IMR-90 (cell line): ENCODE data around the gene ATRN. TPM values are rescaled to one million over a fixed set of nuclear protein-coding genes. Genes with fewer than 3 reads are reported as not detected.

Experiments
- ATAC-seq: fragments of 200-7000 bp; cut with Tn5 transposase; 2 replicates; pipeline ENCODE4 v1.9.1; 2020; ENCODE audit warnings: low read depth, mild to moderate bottlenecking, moderate library complexity
- BruUV-seq: library from RNA; stranded (reverse); fragments of 400-500 nt; replicated peaks from 2 replicates; lab custom pipeline; 2021; lab: Mats Ljungman, UMichigan
- CTCF ChIA-PET: fragments of 300-600 bp; formaldehyde crosslinking; extraction: SDS; loops from one replicate; lab custom pipeline; 2021; ENCODE audit warnings: antibody characterized with exemption; lab: Yijun Ruan, JAX
- POLR2A ChIA-PET: fragments of 300-600 bp; sonication (Branson Sonifier 250); formaldehyde crosslinking; loops from one replicate; lab custom pipeline; 2022; ENCODE audit warnings: antibody characterized with exemption; ENCODE audit not compliant: unreplicated experiment; lab: Charles Lee
- DNase-seq: peaks from one replicate; pipeline ENCODE4 v3.0.0; 2013
- H2AFZ ChIP-seq: replicated peaks from 2 replicates; pipeline ENCODE3; 2013; ENCODE audit warnings: low read length, mild to moderate bottlenecking; ENCODE audit not compliant: poor library complexity
- H2AK5ac ChIP-seq: 2 replicates; pipeline ENCODE4 v1.6.1; 2013; ENCODE audit warnings: low read depth, low read length, inconsistent platforms
- H2AK9ac ChIP-seq: replicated peaks from 2 replicates; pipeline ENCODE3; 2013; ENCODE audit warnings: mild to moderate bottlenecking, low read depth, low read length, moderate library complexity; ENCODE audit not compliant: poor library complexity
- H2BK120ac ChIP-seq: 2 replicates; pipeline ENCODE4 v1.6.1; 2013; ENCODE audit warnings: low read depth, low read length, inconsistent platforms
- H2BK15ac ChIP-seq: 3 replicates; pipeline ENCODE4 v1.6.1; 2013; ENCODE audit warnings: low read depth, low read length, inconsistent platforms
- H2BK20ac ChIP-seq: 2 replicates; pipeline ENCODE4 v1.6.1; 2013; ENCODE audit warnings: low read depth, mild to moderate bottlenecking, inconsistent platforms, low read length, moderate library complexity
- H2BK5ac ChIP-seq: 2 replicates; pipeline ENCODE4 v1.6.1; 2013; ENCODE audit warnings: mild to moderate bottlenecking, low read depth, low read length, inconsistent platforms; ENCODE audit not compliant: poor library complexity, severe bottlenecking
- H3K14ac ChIP-seq: replicated peaks from 2 replicates; pipeline ENCODE4 v1.6.1; 2013; ENCODE audit warnings: low read depth, low read length, inconsistent platforms
- H3K18ac ChIP-seq: 2 replicates; pipeline ENCODE4 v1.6.1; 2013; ENCODE audit warnings: low read depth, low read length, control low read depth
- H3K23ac ChIP-seq: 2 replicates; pipeline ENCODE4 v1.6.1; 2013; ENCODE audit warnings: low read depth, low read length, inconsistent platforms
- H3K27ac ChIP-seq: 2 replicates; pipeline ENCODE4 v1.5.1; 2013; ENCODE audit warnings: mild to moderate bottlenecking, control low read depth, low read length; ENCODE audit not compliant: insufficient read depth
- H3K27me3 ChIP-seq: 2 replicates; pipeline ENCODE4 v1.6.1; 2013; ENCODE audit warnings: low read length; ENCODE audit not compliant: control insufficient read depth, insufficient read depth
- H3K36me3 ChIP-seq: 2 replicates; pipeline ENCODE4 v1.6.1; 2013; ENCODE audit warnings: low read length, mixed read lengths; ENCODE audit not compliant: control insufficient read depth, insufficient read depth
- H3K4ac ChIP-seq: 2 replicates; pipeline ENCODE4 v1.6.1; 2013; ENCODE audit warnings: low read depth, low read length, inconsistent platforms
- H3K4me1 ChIP-seq: 2 replicates; pipeline ENCODE4 v1.6.1; 2013; ENCODE audit warnings: low read length, mixed read lengths; ENCODE audit not compliant: control insufficient read depth, insufficient read depth
- H3K4me2 ChIP-seq: 2 replicates; pipeline ENCODE4 v1.6.1; 2013; ENCODE audit warnings: low read depth, mild to moderate bottlenecking, control low read depth, low read length, moderate library complexity
- H3K4me3 ChIP-seq: 2 replicates; pipeline ENCODE4 v1.5.1; 2013; ENCODE audit warnings: low read depth, mild to moderate bottlenecking, control low read depth, low read length, moderate library complexity; ENCODE audit not compliant: insufficient read depth
- H3K56ac ChIP-seq: 2 replicates; pipeline ENCODE4 v1.6.1; 2013; ENCODE audit warnings: low read length, inconsistent platforms; ENCODE audit not compliant: insufficient read depth; ENCODE audit errors: extremely low read depth
- H3K79me1 ChIP-seq, 2 experiments: 2 replicates each; pipeline ENCODE4 v1.6.1; 2013; ENCODE audit warnings: low read length in 2 of 2, inconsistent platforms in 1 of 2, low read depth in 1 of 2
- H3K9ac ChIP-seq: 2 replicates; pipeline ENCODE4 v1.6.1; 2013; ENCODE audit warnings: low read depth, low read length, control low read depth
- H3K9me1 ChIP-seq: 2 replicates; pipeline ENCODE4 v1.6.1; 2013; ENCODE audit warnings: low read length, inconsistent platforms; ENCODE audit not compliant: insufficient read depth
- H3K9me3 ChIP-seq: 2 replicates; pipeline ENCODE4 v1.6.1; 2013; ENCODE audit warnings: low read length; ENCODE audit not compliant: control insufficient read depth, insufficient read depth
- H4K20me1 ChIP-seq: 2 replicates; pipeline ENCODE4 v1.6.1; 2013; ENCODE audit warnings: low read length, inconsistent platforms; ENCODE audit not compliant: insufficient read depth
- H4K5ac ChIP-seq: 2 replicates; pipeline ENCODE4 v1.6.1; 2013; ENCODE audit warnings: mild to moderate bottlenecking, low read depth, low read length, control low read depth
- H4K8ac ChIP-seq, 2 experiments: 2 replicates each; pipeline ENCODE4 v1.6.1; 2013; ENCODE audit warnings: low read depth in 2 of 2, low read length in 2 of 2, control low read depth in 1 of 2, inconsistent platforms in 1 of 2
- H4K91ac ChIP-seq: 2 replicates; pipeline ENCODE4 v1.6.1; 2013; ENCODE audit warnings: low read depth, low read length, inconsistent platforms; ENCODE audit not compliant: insufficient read depth
- MAFK ChIP-seq: IDR thresholded peaks from 2 replicates; pipeline ENCODE4 v1.6.1; 2012; ENCODE audit warnings: low read depth, low read length, improper control_type of control experiment
- SMC3 ChIP-seq: fragments of 150-350 bp; IDR thresholded peaks from 2 replicates; pipeline ENCODE4 v1.6.1; 2016; ENCODE audit warnings: low read depth, mild to moderate bottlenecking, antibody characterized with exemption, low read length, moderate library complexity
- USF2 ChIP-seq: fragments of 150-350 bp; IDR thresholded peaks from 2 replicates; pipeline ENCODE4 v1.6.1; 2017; ENCODE audit warnings: mild to moderate bottlenecking, antibody characterized with exemption, low read length, low read depth
- whole genome bisulfite sequencing, 2 experiments: methylation state at CpG; one replicate each; pipeline versions ENCODE4 v1.1.5 to v1.1.7; 2013; ENCODE audit warnings: missing lambda C conversion rate in 2 of 2; ENCODE audit not compliant: insufficient read length in 1 of 2; ENCODE audit errors: extremely low coverage in 2 of 2; 5-methylcytosine and 5-hydroxymethylcytosine counted together
- dilution Hi-C: fragments of 300-500 bp; cut with HindIII; formaldehyde crosslinking; loops from one replicate; pipeline ENCODE4 v1.14.3; 2018; ENCODE audit warnings: low sequenced_read_pairs; ENCODE audit not compliant: unreplicated experiment
- in situ Hi-C: fragments of 300-500 bp; cut with MboI; formaldehyde crosslinking; loops from 3 replicates; pipeline ENCODE4 v1.14.3; 2019; ENCODE audit warnings: low sequenced_read_pairs, inconsistent platforms, mixed read lengths
- intact Hi-C: fragments of 100-400 bp; cut with micrococcal nuclease; formaldehyde crosslinking; loops from 2 replicates; pipeline ENCODE4 v1.10.0; 2022
- polyA plus RNA-seq, 3 experiments: library from polyadenylated mRNA; depleted of rRNA; stranded (reverse); fragments of >200 nt; gene quantifications; 2 replicates each; pipeline ENCODE4 v1.2.3, GENCODE V29; 2012; ENCODE audit warnings: low replicate concordance in 1 of 3
- total RNA-seq: library from RNA; depleted of rRNA; stranded (reverse); fragments of >200 nt; gene quantifications from 2 replicates; pipeline ENCODE4 v1.2.3, GENCODE V29; 2012

Gene ATRN
- total and polyA plus RNA-seq, 2 of the 4 experiments (the other 2 are of a cell fraction) = 32.3 to 46.2 TPM

- H3K36me3 ChIP-seq = peaks cover 3% of the 10 kb centered on the region; the same call in 1 of the 2 replicates
- no peak overlapping the region for H3K4me2 ChIP-seq
- H2AK5ac ChIP-seq = no peak overlapping the region
- H3K79me1 ChIP-seq = peaks cover 22 to 42% of the 10 kb centered on the region in 2 experiments
- no peak for TF ChIP-seq SMC3
- no peak for TF ChIP-seq USF2
- no peak for TF ChIP-seq MAFK
- dilution Hi-C loops = no loop called here
- WGBS, 2 experiments = no CpG with 5 or more reads among the region's 1 CpG
- H3K9me1 ChIP-seq = peaks cover 3% of the 10 kb centered on the region; the same call in 1 of the 2 replicates
- H2AK9ac ChIP-seq = no peak overlapping the region
- H3K4me3 ChIP-seq = no peak overlapping the region
- H2BK5ac ChIP-seq = no peak overlapping the region
- H3K18ac ChIP-seq = no peak overlapping the region
- no peaks in the 10 kb centered on the region for H3K27me3 ChIP-seq
- intact Hi-C loops = loop anchor here (10.0 kb wide), 1 partner anchor 49 kb away; no protein-coding TSS in a partner anchor
- H3K9ac ChIP-seq = no peak overlapping the region
- no peak overlapping the region for H2AFZ ChIP-seq
- no TSS peak for BruUV-seq
- H4K20me1 ChIP-seq = peaks cover 10% of the 10 kb centered on the region; the same call in 1 of the 2 replicates
- H2BK20ac ChIP-seq = no peak overlapping the region
- in situ Hi-C loops = no loop called here
- ChIA-PET POLR2A (no interaction called here), CTCF (interaction anchor here (0.6 kb wide), 1 partner anchor 130 kb away, joined by 4 read pairs; no protein-coding TSS in a partner anchor)
- no peak overlapping the region for H3K4ac ChIP-seq
- no peak overlapping the region for H3K27ac ChIP-seq
- H4K5ac ChIP-seq = no peak overlapping the region
- H4K8ac ChIP-seq = no peak overlapping the region
- no peak overlapping the region for H2BK120ac ChIP-seq
- H3K9me3 ChIP-seq = peaks cover 5% of the 10 kb centered on the region
- H3K14ac ChIP-seq = no peak overlapping the region
- H2BK15ac ChIP-seq = no peak overlapping the region
- 0 out of 2 replicates have a peak, but pooled peaks cover 3% of the 10 kb centered on the region for H3K4me1 ChIP-seq
- DNase-seq (no peak), ATAC-seq (no peak)
- no peak overlapping the region for H4K91ac ChIP-seq
- no peak overlapping the region for H3K56ac ChIP-seq
- no peak overlapping the region for H3K23ac ChIP-seq
Observed at GRCh38 chr20:3485913-3486312, 15.1 kb downstream of the ATRN start.
